Neural progenitor cell (in vitro differentiated cells): Measurements from ENCODE around the gene C12orf57. TPM values are rescaled to one million over a fixed set of nuclear protein-coding genes. Genes with fewer than 3 reads are reported as not detected.

Experiments used
- DNase-seq: peaks from one replicate; pipeline ENCODE4 v3.0.0-alpha.2; 2016; ENCODE audit warnings: low spot score
- H2AFZ ChIP-seq: fragments of 200-600 bp; sonication (generic); replicated peaks from 2 replicates; pipeline ENCODE4 v1.6.1; 2016; ENCODE audit warnings: antibody characterized with exemption
- H3F3A ChIP-seq: fragments of 200-600 bp; sonication (generic); 2 replicates; pipeline ENCODE4 v1.6.1; 2016; ENCODE audit warnings: antibody characterized with exemption, low read depth
- H3K27ac ChIP-seq: fragments of 200-600 bp; sonication (generic); 2 replicates; pipeline ENCODE4 v1.5.1; 2016; ENCODE audit warnings: mild to moderate bottlenecking
- H3K27me3 ChIP-seq: fragments of 200-600 bp; sonication (generic); 2 replicates; pipeline ENCODE4 v1.6.1; 2016; ENCODE audit warnings: mild to moderate bottlenecking, moderate library complexity
- H3K36me3 ChIP-seq: fragments of 200-600 bp; sonication (generic); 2 replicates; pipeline ENCODE4 v1.5.1; 2016
- H3K4me1 ChIP-seq: fragments of 200-600 bp; sonication (generic); 2 replicates; pipeline ENCODE4 v1.6.1; 2016; ENCODE audit warnings: mixed run types
- H3K4me2 ChIP-seq: fragments of 200-600 bp; sonication (generic); 2 replicates; pipeline ENCODE4 v1.6.1; 2016
- H3K4me3 ChIP-seq: fragments of 200-600 bp; sonication (generic); 2 replicates; pipeline ENCODE4 v1.5.1; 2016
- H3K79me2 ChIP-seq: fragments of 200-600 bp; sonication (generic); 2 replicates; pipeline ENCODE4 v1.6.1; 2016; ENCODE audit warnings: low read depth
- H3K9ac ChIP-seq: fragments of 200-600 bp; sonication (generic); 2 replicates; pipeline ENCODE4 v1.6.1; 2016
- H3K9me3 ChIP-seq: fragments of 200-600 bp; sonication (generic); 2 replicates; pipeline ENCODE4 v1.5.1; 2016; ENCODE audit warnings: low read depth
- H4K20me1 ChIP-seq: fragments of 200-600 bp; sonication (generic); 2 replicates; pipeline ENCODE4 v1.6.1; 2016; ENCODE audit warnings: low read depth
- H3K27ac Mint-ChIP-seq: 3 replicates; pipeline ENCODE4 v1.8.0; 2021; ENCODE audit warnings: mixed read lengths
- H3K27me3 Mint-ChIP-seq: 2 replicates; pipeline ENCODE4 v1.8.0; 2022; ENCODE audit warnings: low read depth, mild to moderate bottlenecking, inconsistent platforms, moderate library complexity, mixed read lengths; ENCODE audit not compliant: insufficient read depth
- H3K36me3 Mint-ChIP-seq: 3 replicates; pipeline ENCODE4 v1.8.0; 2021; ENCODE audit warnings: mixed read lengths
- H3K4me1 Mint-ChIP-seq: 3 replicates; pipeline ENCODE4 v1.8.0; 2021; ENCODE audit warnings: mixed read lengths
- H3K4me3 Mint-ChIP-seq: 3 replicates; pipeline ENCODE4 v1.8.0; 2021; ENCODE audit warnings: mild to moderate bottlenecking, moderate library complexity, mixed read lengths
- H3K9me3 Mint-ChIP-seq: 3 replicates; pipeline ENCODE4 v1.8.0; 2020; ENCODE audit warnings: mixed read lengths
- CTCF ChIP-seq: fragments of 200-600 bp; sonication (generic); IDR thresholded peaks from 2 replicates; pipeline ENCODE4 v1.5.1; 2017; ENCODE audit warnings: antibody characterized with exemption, mild to moderate bottlenecking
- EZH2 ChIP-seq: fragments of 200-600 bp; sonication (generic); IDR thresholded peaks from 2 replicates; pipeline ENCODE4 v1.6.1; 2017; ENCODE audit warnings: antibody characterized with exemption, mild to moderate bottlenecking, moderate library complexity
- EZH2phosphoT487 ChIP-seq: fragments of 200-600 bp; sonication (generic); IDR thresholded peaks from 2 replicates; pipeline ENCODE4 v1.6.1; 2017; ENCODE audit warnings: antibody characterized with exemption
- total RNA-seq: library from RNA; depleted of rRNA; stranded (reverse); fragments of >200 nt; gene quantifications from 2 replicates; pipeline ENCODE4 v1.2.3, GENCODE V29; 2015; ENCODE audit warnings: low replicate concordance

Gene C12orf57
- total RNA-seq, 1 donor from 2014 or later = 314 TPM

- Histone ChIP-seq H3K27ac (peak overlapping the region; percentile 37), H3K36me3 (no peaks in the 10 kb centered on the region), H3K4me3 (no peak overlapping the region), H3K79me2 (peaks cover 11% of the 10 kb centered on the region), H4K20me1 (peaks cover 21% of the 10 kb centered on the region), H3K9ac (no peak overlapping the region), H2AFZ (no peak overlapping the region), H3K27me3 (no peaks in the 10 kb centered on the region), H3K4me2 (no peak overlapping the region), H3K4me1 (peaks cover 27% of the 10 kb centered on the region), H3F3A (peaks cover 53% of the 10 kb centered on the region), H3K9me3 (no peaks in the 10 kb centered on the region)
- Mint-ChIP-seq H3K36me3 (peaks cover 28% of the 10 kb centered on the region), H3K27me3 (peaks cover 10% of the 10 kb centered on the region), H3K4me1 (peaks cover 61% of the 10 kb centered on the region), H3K9me3 (no peaks in the 10 kb centered on the region), H3K27ac (no peak overlapping the region), H3K4me3 (peak overlapping the region; percentile 0)
- DNase-seq = no peak
- TF ChIP-seq EZH2phosphoT487 (no peak), CTCF (no peak), EZH2 (no peak)
These were observed 21.6 kb upstream of the C12orf57 start for GRCh38 chr12:6921996-6922946.

- Histone ChIP-seq H2AFZ (no peak overlapping the region), H3K4me2 (no peak overlapping the region), H3F3A (peaks cover 57% of the 10 kb centered on the region), H3K4me3 (no peak overlapping the region), H3K9me3 (no peaks in the 10 kb centered on the region), H3K27me3 (no peaks in the 10 kb centered on the region), H3K27ac (no peak overlapping the region), H3K79me2 (peaks cover 18% of the 10 kb centered on the region), H4K20me1 (peaks cover 19% of the 10 kb centered on the region), H3K4me1 (peaks cover 28% of the 10 kb centered on the region), H3K9ac (no peak overlapping the region), H3K36me3 (no peaks in the 10 kb centered on the region)
- Mint-ChIP-seq H3K9me3 (no peaks in the 10 kb centered on the region), H3K27ac (peak overlapping the region; percentile 97), H3K4me3 (peak overlapping the region; percentile 92), H3K4me1 (peaks cover 61% of the 10 kb centered on the region), H3K36me3 (peaks cover 24% of the 10 kb centered on the region), H3K27me3 (peaks cover 10% of the 10 kb centered on the region)
- no peak for DNase-seq
- TF ChIP-seq EZH2phosphoT487 = no peak
- TF ChIP-seq CTCF = no peak
- no peak for TF ChIP-seq EZH2
These were observed 20.7 kb upstream of the C12orf57 start for GRCh38 chr12:6923003-6923732.

GRCh38 chr12:6923851-6924250 lies 20.0 kb upstream of the C12orf57 start:
- H3K9ac ChIP-seq = no peak overlapping the region

More at GRCh38 chr12:6923851-6924250, 20.0 kb upstream of the C12orf57 start:
- no peak for DNase-seq
- Histone ChIP-seq H3K4me3 (no peak overlapping the region), H3K27me3 (no peaks in the 10 kb centered on the region), H2AFZ (no peak overlapping the region), H3K27ac (no peak overlapping the region), H3K4me2 (peak overlapping the region; percentile 84), H4K20me1 (peaks cover 19% of the 10 kb centered on the region), H3F3A (peaks cover 57% of the 10 kb centered on the region), H3K36me3 (no peaks in the 10 kb centered on the region), H3K9me3 (no peaks in the 10 kb centered on the region), H3K4me1 (peaks cover 28% of the 10 kb centered on the region), H3K79me2 (peaks cover 24% of the 10 kb centered on the region)
- H3K4me3 Mint-ChIP-seq = peak overlapping the region; percentile 92
- peaks cover 11% of the 10 kb centered on the region for H3K27me3 Mint-ChIP-seq
- no peaks in the 10 kb centered on the region for H3K9me3 Mint-ChIP-seq
- H3K27ac Mint-ChIP-seq = peak overlapping the region; percentile 97
- H3K36me3 Mint-ChIP-seq = peaks cover 28% of the 10 kb centered on the region
- peaks cover 64% of the 10 kb centered on the region for H3K4me1 Mint-ChIP-seq
- TF ChIP-seq CTCF = no peak
- TF ChIP-seq EZH2 = no peak
- no peak for TF ChIP-seq EZH2phosphoT487
